DMS153 treated with DMSO at 0.1 percent for 48 hours (cell line): ENCODE data around the gene WDR37.

Experiments used
- DNase-seq: peaks from one replicate; lab custom pipeline; 2025; ENCODE audit not compliant: unreplicated experiment; lab: John Stamatoyannopoulos, UW

WDR37 gene

GRCh38 chr10:1162481-1163203, 106.5 kb downstream of the WDR37 start:
- DNase-seq = no peak

GRCh38 chr10:1163204-1163660, 107.0 kb downstream of the WDR37 start:
- DNase-seq = no peak

GRCh38 chr10:1163831-1164230, 107.6 kb downstream of the WDR37 start:
- DNase-seq = no peak

GRCh38 chr10:1166101-1166827, 110.1 kb downstream of the WDR37 start:
- no peak for DNase-seq

- no peak for DNase-seq
Observed at GRCh38 chr10:1166828-1167275, 110.7 kb downstream of the WDR37 start.

- DNase-seq = no peak
Observed at GRCh38 chr10:1168763-1169162, 112.6 kb downstream of the WDR37 start.

- DNase-seq = no peak
Observed at GRCh38 chr10:1169186-1169885, 113.2 kb downstream of the WDR37 start.

- no peak for DNase-seq
Observed at GRCh38 chr10:1169981-1170866, 114.0 kb downstream of the WDR37 start.

GRCh38 chr10:1170867-1171180, 114.6 kb downstream of the WDR37 start:
- DNase-seq = no peak

GRCh38 chr10:1171182-1171581, 115.0 kb downstream of the WDR37 start:
- DNase-seq = no peak

GRCh38 chr10:1171586-1171985, 115.4 kb downstream of the WDR37 start:
- DNase-seq = no peak

- DNase-seq = no peak
Observed at GRCh38 chr10:1172256-1172984, 116.2 kb downstream of the WDR37 start.

- DNase-seq = no peak
Observed at GRCh38 chr10:1173091-1173490, 116.9 kb downstream of the WDR37 start.

GRCh38 chr10:1174022-1174421, 117.8 kb downstream of the WDR37 start:
- no peak for DNase-seq

GRCh38 chr10:1175956-1176565, 119.9 kb downstream of the WDR37 start:
- DNase-seq = no peak

GRCh38 chr10:1177936-1178335, 121.8 kb downstream of the WDR37 start:
- no peak for DNase-seq

- DNase-seq = no peak
Observed at GRCh38 chr10:1178506-1178905, 122.3 kb downstream of the WDR37 start.

GRCh38 chr10:1179346-1180070, 123.3 kb downstream of the WDR37 start:
- no peak for DNase-seq

- no peak for DNase-seq
Observed at GRCh38 chr10:1180071-1180730, 124.0 kb downstream of the WDR37 start.
